Adrenal gland (tissue), 5 donors: ENCODE data around the gene PRSS21.

Experiments
- POLR2A ChIP-seq, 2 donors: fragments of 450-650 bp; IDR thresholded peaks; one replicate each; pipeline ENCODE4 v1.6.1; 2017; ENCODE audit warnings: antibody characterized with exemption in 2 of 2, mild to moderate bottlenecking in 2 of 2, moderate library complexity in 1 of 2
- TF ChIP-seq, protein P1 (sequence below), 6 experiments: fragments of 450-650 bp in 4 of 6; fragments of 200-600 bp in 2 of 6; sonication (generic) in 1 of 6; IDR thresholded peaks; 1 replicate in 5 of 6; 2 replicates in 1 of 6; pipeline versions ENCODE4 v1.5.1 to v1.8.0; 2016 to 2021; ENCODE audit warnings: antibody characterized with exemption in 6 of 6, mild to moderate bottlenecking in 2 of 6, moderate library complexity in 1 of 6
- donor health status: DM: no; HTN: no; CAD: no.

DNA sequence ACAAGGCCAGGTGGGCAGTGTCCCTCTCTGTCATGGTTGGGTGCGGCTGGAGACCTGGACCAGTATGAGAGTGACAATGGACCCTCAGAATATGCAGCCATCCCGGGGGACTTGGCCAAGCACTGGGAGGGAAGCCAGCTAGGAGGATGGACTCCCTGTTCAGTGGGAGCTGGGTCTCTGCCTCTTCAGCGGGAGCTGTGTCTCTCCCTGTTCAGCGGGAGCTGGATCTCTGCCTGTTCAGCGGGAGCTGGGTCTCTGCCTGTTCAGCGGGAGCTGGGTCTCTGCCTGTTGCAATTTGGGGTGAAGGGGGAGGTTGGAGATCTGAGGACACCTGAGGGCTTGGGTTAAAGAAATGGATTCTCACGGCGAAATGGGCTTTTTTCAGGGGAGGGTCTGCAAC is 25.9 kb upstream of the PRSS21 start:
- TF ChIP-seq, protein P1, sequence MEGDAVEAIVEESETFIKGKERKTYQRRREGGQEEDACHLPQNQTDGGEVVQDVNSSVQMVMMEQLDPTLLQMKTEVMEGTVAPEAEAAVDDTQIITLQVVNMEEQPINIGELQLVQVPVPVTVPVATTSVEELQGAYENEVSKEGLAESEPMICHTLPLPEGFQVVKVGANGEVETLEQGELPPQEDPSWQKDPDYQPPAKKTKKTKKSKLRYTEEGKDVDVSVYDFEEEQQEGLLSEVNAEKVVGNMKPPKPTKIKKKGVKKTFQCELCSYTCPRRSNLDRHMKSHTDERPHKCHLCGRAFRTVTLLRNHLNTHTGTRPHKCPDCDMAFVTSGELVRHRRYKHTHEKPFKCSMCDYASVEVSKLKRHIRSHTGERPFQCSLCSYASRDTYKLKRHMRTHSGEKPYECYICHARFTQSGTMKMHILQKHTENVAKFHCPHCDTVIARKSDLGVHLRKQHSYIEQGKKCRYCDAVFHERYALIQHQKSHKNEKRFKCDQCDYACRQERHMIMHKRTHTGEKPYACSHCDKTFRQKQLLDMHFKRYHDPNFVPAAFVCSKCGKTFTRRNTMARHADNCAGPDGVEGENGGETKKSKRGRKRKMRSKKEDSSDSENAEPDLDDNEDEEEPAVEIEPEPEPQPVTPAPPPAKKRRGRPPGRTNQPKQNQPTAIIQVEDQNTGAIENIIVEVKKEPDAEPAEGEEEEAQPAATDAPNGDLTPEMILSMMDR (IDR thresholded peaks at IDR 0.05), result no peak
- TF ChIP-seq POLR2A (IDR thresholded peaks at IDR 0.05), result no peak
